Astrocyte (in vitro differentiated cells and primary cell): Measurements from ENCODE around the gene PER1. TPM values are rescaled to one million over a fixed set of nuclear protein-coding genes. Genes with fewer than 3 reads are reported as not detected.

Experiments
- DNase-seq: peaks from one replicate; pipeline ENCODE4 v3.0.0-alpha.2; 2010; ENCODE audit warnings: low read depth
- FAIRE-seq: peaks from 2 replicates; lab custom pipeline; 2011; peaks lifted over from hg19 to GRCh38; lab: Jason Lieb, UNC
- H2AFZ ChIP-seq: 2 replicates; pipeline ENCODE4 v1.6.0; 2012; ENCODE audit warnings: low read depth, low read length, inconsistent platforms
- H3K27ac ChIP-seq: 2 replicates; pipeline ENCODE4 v1.5.1; 2011; ENCODE audit warnings: low read depth, low read length, inconsistent platforms
- H3K27me3 ChIP-seq: 2 replicates; pipeline ENCODE4 v1.6.0; 2011; ENCODE audit warnings: low read length, inconsistent platforms; ENCODE audit not compliant: insufficient read depth
- H3K36me3 ChIP-seq: 2 replicates; pipeline ENCODE4 v1.5.1; 2011; ENCODE audit warnings: low read length, inconsistent platforms; ENCODE audit not compliant: insufficient read depth
- H3K4me1 ChIP-seq: 2 replicates; pipeline ENCODE4 v1.5.1; 2011; ENCODE audit warnings: low read length, inconsistent platforms; ENCODE audit not compliant: insufficient read depth
- H3K4me2 ChIP-seq: 2 replicates; pipeline ENCODE4 v1.6.0; 2012; ENCODE audit warnings: low read length, inconsistent platforms
- H3K4me3 ChIP-seq: 2 replicates; pipeline ENCODE4 v1.5.1; 2011; ENCODE audit warnings: low read depth, mild to moderate bottlenecking, low read length, inconsistent platforms; ENCODE audit not compliant: insufficient read depth
- H3K79me2 ChIP-seq: 2 replicates; pipeline ENCODE4 v1.6.0; 2012; ENCODE audit warnings: mild to moderate bottlenecking, low read length, inconsistent platforms; ENCODE audit not compliant: insufficient read depth
- H3K9ac ChIP-seq: 2 replicates; pipeline ENCODE4 v1.6.0; 2012; ENCODE audit warnings: mild to moderate bottlenecking, low read length, inconsistent platforms
- H3K9me3 ChIP-seq: 2 replicates; pipeline ENCODE4 v1.5.1; 2012; ENCODE audit warnings: low read depth, mild to moderate bottlenecking, low read length, inconsistent platforms; ENCODE audit not compliant: insufficient read depth
- H4K20me1 ChIP-seq: 2 replicates; pipeline ENCODE4 v1.6.0; 2012; ENCODE audit warnings: low read length, inconsistent platforms; ENCODE audit not compliant: insufficient read depth
- H3K27ac Mint-ChIP-seq: one replicate; pipeline ENCODE4 v1.8.0; 2021; ENCODE audit warnings: mild to moderate bottlenecking, mixed read lengths; ENCODE audit not compliant: unreplicated experiment
- H3K27me3 Mint-ChIP-seq: one replicate; pipeline ENCODE4 v1.8.0; 2021; ENCODE audit warnings: low read depth, mixed read lengths; ENCODE audit not compliant: unreplicated experiment
- H3K36me3 Mint-ChIP-seq: one replicate; pipeline ENCODE4 v1.8.0; 2021; ENCODE audit warnings: low read depth, mixed read lengths; ENCODE audit not compliant: unreplicated experiment
- H3K4me1 Mint-ChIP-seq: one replicate; pipeline ENCODE4 v1.8.0; 2021; ENCODE audit warnings: low read depth, mixed read lengths; ENCODE audit not compliant: unreplicated experiment
- H3K4me3 Mint-ChIP-seq: one replicate; pipeline ENCODE4 v1.8.0; 2021; ENCODE audit warnings: mild to moderate bottlenecking, moderate library complexity, mixed read lengths; ENCODE audit not compliant: unreplicated experiment
- H3K9me3 Mint-ChIP-seq: one replicate; pipeline ENCODE4 v1.8.0; 2021; ENCODE audit warnings: mild to moderate bottlenecking, mixed read lengths; ENCODE audit not compliant: unreplicated experiment
- CTCF ChIP-seq: IDR thresholded peaks from 2 replicates; pipeline ENCODE4 v1.5.1; 2011; ENCODE audit warnings: low read depth, mild to moderate bottlenecking, inconsistent platforms, low read length, moderate library complexity; ENCODE audit not compliant: insufficient read depth
- EZH2 ChIP-seq: IDR thresholded peaks from 2 replicates; pipeline ENCODE4 v1.6.1; 2012; ENCODE audit warnings: mild to moderate bottlenecking, low read length, inconsistent platforms; ENCODE audit not compliant: insufficient read depth
- total RNA-seq: library from RNA; stranded (reverse); gene quantifications from 2 replicates; pipeline ENCODE4 v1.2.1, GENCODE V29; 2021

PER1 gene
- total RNA-seq, 1 donor from 2014 or later, result 17.0 TPM

GRCh38 chr17:8161289-8162232 is 9.4 kb upstream of the PER1 start:
- FAIRE-seq, result no peak
- no peak for DNase-seq
- Histone ChIP-seq H3K4me3 (peak overlapping the region; percentile 94), H3K27me3 (no peaks in the 10 kb centered on the region), H3K4me2 (peak overlapping the region; percentile 93), H3K9me3 (no peaks in the 10 kb centered on the region), H3K36me3 (peaks cover 11% of the 10 kb centered on the region), H2AFZ (no peak overlapping the region), H3K79me2 (peaks cover 34% of the 10 kb centered on the region), H3K4me1 (peaks cover 43% of the 10 kb centered on the region), H4K20me1 (peaks cover 37% of the 10 kb centered on the region), H3K9ac (peak overlapping the region; percentile 100), H3K27ac (peak overlapping the region; percentile 91)
- H3K27ac Mint-ChIP-seq, result peak overlapping the region; percentile 84
- peaks cover 25% of the 10 kb centered on the region for H3K4me1 Mint-ChIP-seq
- H3K9me3 Mint-ChIP-seq, result no peaks in the 10 kb centered on the region
- TF ChIP-seq EZH2 (no peak), CTCF (no peak)
- H3K4me3 Mint-ChIP-seq, result peak overlapping the region; percentile 87
- no peaks in the 10 kb centered on the region for H3K27me3 Mint-ChIP-seq
- peaks cover 2% of the 10 kb centered on the region for H3K36me3 Mint-ChIP-seq

GRCh38 chr17:8160741-8161221 is 8.6 kb upstream of the PER1 start:
- Histone ChIP-seq H3K27me3 (no peaks in the 10 kb centered on the region), H3K9me3 (no peaks in the 10 kb centered on the region), H3K36me3 (peaks cover 11% of the 10 kb centered on the region), H3K9ac (peak overlapping the region; percentile 100), H3K79me2 (peaks cover 34% of the 10 kb centered on the region), H2AFZ (no peak overlapping the region), H3K4me1 (peaks cover 46% of the 10 kb centered on the region), H4K20me1 (peaks cover 37% of the 10 kb centered on the region), H3K4me2 (peak overlapping the region; percentile 93), H3K27ac (no peak overlapping the region), H3K4me3 (peak overlapping the region; percentile 94)
- Mint-ChIP-seq H3K4me1 (peaks cover 25% of the 10 kb centered on the region), H3K27me3 (no peaks in the 10 kb centered on the region), H3K4me3 (peak overlapping the region; percentile 37), H3K36me3 (peaks cover 2% of the 10 kb centered on the region), H3K9me3 (no peaks in the 10 kb centered on the region), H3K27ac (peak overlapping the region; percentile 47)
- no peak for FAIRE-seq
- DNase-seq, result no peak
- TF ChIP-seq EZH2 (no peak), CTCF (no peak)
